Effector CD8-positive, alpha-beta T cell (primary cell): ENCODE measurements around the gene ITGA2B.
"Not testable (repeated sequence)": the region's sequence is repeated elsewhere in the genome, so short reads cannot be mapped to it uniquely, and the experiment has no call there.

Experiments used
- DNase-seq: peaks from one replicate; lab custom pipeline; 2025; lab: John Stamatoyannopoulos, UW

Gene ITGA2B

DNA sequence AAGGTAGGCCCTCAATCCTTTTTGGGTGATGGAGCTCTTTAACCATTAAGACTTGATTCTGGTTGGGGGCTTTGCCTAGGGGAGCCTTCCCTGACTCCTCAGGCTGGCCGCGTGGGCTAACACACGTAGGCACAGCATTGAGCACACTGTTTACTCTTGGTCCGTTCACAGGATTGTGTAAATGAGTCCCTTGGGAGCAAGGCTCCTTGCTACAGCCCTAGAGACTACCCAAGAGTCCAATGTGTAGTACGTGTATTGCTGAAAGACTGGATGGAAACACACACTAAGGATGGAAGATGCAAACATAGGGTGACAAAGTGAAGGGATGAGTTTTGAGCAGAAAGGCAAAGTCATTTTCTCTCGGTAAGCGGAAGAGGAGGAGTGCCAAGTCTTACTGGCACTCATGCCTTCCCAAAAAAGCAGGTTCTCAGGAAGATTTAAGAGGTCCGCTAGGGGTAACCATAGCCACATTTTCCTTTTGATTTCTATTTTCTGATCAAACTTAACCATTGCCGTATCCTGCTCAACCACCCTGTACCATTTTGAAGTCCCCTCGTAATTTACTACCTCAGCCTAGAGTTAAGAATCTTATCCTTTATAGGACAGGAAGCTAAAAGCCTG, 911 bp upstream of the ITGA2B start:
- no peak for DNase-seq

DNA sequence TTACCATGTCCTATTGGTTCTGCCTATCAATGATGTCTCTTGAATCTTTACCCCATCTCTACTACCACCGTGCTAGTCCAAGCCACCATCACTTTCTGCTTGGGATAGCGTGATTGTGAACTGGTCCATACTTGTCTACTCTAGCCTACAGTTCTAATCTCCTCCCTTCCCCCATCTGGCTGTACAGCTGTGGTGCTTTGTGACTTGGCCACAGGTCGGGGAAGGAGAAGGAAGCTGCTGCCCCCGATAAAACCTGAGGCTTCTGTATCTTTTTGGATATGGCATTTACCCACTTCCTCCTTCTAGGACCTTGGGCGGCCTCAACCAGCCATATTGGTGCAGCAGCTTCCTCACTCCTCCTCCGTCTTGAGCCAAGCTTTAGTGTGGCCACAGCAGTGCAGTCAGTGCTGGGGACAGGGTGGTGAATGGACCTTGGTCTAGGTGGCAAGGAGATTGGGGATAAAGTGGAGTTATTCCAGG, 314 bp upstream of the ITGA2B start:
- no peak for DNase-seq

DNA sequence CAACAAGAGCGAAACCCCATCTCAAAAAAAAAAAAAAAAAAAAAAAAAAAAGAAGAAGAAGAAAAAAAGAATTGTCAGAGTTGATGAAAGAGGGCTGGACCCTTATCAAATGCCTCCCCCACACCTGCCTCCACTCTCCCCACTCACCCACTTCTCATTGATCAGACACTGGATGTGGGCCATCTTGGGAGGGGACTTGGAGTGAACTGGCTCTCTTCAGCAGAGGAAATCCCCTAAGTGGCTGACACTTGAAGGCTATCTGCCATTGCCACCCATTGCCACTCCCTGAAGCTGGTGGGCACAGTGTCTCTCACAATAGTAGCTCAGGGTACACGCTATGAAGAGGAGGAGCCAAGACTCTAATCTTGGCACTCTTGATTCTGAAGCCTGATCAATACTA, 1.6 kb downstream of the ITGA2B start:
- DNase-seq, result no peak

DNA sequence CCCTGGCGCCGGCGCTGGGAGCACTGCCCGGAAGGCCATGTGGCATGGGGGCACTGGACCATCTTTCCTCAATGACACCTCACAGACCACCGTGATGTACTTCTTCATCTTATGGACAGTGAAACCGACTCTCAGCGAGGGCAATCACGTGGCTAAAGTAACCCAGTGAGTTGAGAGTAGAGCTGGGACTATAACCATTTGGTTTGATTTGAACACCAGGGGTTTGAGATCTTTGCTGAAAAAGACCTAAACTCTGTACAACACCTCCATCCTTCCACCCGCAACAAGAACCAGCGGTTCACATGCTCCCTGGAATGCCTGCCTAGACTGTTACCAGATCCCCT, 3.3 kb downstream of the ITGA2B start:
- no peak for DNase-seq

DNA sequence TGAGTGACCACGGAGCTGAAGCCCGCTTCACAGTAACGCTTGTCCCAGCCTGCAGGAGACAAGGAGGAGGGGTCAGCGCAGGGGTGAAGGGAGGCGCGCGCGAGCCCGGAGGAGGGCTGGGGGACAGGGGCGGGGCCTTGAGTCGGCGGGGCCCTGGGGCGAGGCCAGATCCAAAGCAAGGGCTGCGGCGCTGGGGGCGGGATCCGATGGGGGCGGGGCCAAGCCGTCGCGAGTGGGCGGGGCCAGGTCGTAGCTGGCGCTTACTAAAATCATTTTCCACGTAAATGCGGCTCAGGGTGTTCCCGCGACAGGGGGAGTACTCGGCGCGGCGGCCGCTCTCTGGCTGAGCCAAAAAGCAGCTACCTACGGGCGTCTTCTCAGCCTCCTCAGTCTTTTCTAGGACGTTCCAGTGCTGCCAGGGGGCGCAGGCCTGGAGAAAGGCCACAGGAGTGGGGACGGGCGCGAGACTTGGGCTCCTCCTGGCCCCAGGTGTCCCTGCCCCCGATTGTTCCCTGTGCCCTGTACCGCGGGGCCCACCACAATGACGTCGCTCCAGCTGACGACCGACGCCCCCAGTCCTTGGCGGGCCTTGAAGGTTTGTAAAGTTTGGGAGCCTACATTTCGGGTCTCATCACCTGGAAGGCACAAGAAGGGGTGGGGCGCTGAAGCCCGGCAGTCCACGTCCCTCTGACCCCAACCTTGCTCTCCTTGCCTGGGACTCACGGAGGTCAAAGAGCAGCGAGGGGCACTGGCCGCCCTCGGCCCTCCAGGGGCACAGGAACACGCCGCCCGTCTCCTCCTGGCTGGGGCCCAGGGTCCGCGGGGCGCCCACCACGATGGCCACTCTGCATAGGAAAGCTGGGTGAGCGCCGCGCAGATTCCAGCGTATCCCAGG, 3.9 kb downstream of the ITGA2B start:
- DNase-seq, result peak; percentile 78

DNA sequence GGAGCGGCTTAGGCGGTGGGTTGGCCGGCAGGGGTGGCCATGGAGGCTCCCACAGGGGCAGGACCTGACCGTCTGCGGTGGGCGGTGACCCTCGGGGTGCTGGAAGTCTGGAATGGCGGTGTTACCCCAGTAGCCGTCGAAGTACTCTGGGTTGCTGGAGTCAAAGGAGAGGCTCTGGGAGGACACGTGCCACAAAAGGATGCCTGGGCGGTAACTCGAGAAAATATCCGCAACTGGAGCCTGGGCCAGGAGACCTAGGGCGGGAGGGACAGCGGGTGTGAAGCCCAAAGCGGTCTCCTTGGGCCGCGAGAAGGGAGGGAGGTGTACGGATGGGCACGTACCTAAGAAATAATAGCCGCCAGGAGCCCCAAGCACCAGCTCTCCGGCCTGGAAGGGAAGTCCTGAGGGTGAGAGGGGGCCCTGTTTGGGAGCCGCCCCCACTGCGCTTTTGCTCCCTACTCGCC, 4.6 kb downstream of the ITGA2B start:
- DNase-seq, result no peak

DNA sequence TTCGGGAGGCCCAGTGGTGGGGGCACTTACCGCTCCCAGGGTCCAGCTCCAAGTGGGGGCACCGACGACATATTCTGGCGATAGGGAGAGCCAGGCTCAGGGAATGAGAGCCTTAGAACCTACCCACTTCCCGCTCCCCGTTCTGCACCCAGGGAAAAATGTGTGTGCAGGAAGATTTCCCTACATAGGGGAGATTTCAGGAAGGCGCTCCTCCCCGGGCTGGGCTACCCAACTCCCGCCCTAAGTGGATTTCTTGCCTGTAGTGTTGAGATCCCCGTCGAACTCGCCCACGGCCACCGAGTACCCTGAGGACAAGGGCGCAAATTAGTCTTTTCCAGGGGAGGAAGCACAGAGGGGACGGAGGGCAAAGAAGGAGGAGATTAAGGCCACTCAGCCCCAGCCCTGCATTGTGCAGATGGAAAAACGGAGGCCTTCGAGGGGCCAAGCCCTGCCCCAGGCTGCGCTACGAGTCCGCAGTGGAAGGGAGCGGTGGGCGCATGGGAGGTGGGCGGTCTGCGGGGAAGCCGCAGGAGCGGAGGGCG, 5.1 kb downstream of the ITGA2B start:
- DNase-seq, result no peak

DNA sequence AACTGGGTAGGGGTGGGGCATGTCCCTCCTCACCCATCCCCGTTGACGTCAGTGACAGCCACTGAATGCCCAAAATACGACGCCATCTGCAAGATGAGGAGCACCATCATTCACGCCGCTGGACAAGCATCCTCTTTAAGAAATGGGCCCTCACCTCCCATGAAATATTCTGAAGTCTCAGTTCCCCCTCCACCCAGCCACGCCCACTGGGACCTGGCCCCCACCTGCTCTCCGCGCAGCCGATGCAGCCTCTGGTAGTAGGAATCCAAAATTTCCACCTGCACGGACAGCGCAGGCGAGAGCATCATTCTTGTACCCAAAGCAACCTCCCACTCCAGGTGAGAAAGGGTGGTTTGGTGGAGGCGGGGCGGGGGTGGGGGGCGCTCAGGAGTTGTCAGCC, 5.6 kb downstream of the ITGA2B start:
- no peak for DNase-seq

DNA sequence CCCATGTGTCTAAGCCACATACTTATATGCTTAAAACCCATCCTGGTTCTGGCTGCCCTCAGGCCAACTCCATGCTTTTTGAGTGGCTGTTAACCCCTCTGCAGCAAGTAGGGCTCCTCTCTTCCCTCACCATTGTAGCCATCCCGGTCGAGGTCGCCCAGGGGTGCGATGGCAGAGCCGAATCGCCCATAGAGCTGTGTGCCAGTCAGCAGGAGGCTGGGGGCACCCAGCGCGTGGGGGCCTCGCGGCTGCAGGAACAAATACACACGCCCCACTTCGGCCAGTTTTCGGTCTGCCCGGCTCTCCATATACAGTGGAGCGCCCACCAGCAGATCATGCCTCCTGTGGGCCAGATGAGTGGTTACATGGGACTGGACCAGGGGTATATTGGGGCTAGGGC, 6.1 kb downstream of the ITGA2B start:
- no peak for DNase-seq

DNA sequence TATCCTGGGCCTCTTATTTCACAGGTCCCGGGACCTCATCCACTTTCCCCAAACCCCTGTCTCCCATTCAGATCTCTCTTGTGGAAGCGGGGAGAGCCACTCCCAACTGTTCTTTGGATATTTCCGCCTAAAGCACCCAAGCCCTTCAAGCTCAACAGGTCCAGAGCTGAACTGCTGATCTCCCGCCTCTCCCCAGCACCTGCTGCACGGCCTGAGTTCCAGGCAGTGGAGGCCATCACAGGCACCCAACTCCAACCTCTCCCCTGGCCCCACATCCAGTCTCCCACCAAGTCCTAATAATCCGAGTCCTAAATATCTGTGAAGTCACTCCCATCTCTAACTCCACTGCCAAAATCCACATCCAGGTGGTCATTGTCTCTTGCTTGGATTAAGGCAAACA, 6.5 kb downstream of the ITGA2B start:
- no peak for DNase-seq

DNA sequence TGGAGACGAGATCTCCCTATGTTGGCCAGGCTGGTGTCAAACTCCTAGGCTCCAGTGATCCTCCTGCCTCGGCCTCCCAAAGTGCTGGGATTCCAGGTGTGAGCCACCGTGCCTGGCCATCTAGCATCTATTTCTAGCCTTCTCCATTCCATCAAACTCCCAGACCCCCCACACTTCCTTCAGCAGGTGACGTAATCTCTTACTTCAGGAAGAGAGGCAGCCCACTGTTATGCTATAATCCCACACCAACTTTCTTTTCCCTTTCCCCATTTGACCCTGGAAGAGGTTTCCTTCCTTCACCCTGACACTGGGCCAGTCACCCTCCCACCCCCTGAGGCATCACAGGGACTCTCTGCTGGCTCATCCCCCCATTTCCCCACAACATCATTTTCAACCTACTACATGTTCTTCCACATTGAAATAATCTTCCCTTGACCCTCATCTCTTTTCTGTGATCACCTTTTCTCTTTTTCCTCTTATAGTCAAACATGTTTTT, 7.6 kb downstream of the ITGA2B start:
- no peak for DNase-seq

DNA sequence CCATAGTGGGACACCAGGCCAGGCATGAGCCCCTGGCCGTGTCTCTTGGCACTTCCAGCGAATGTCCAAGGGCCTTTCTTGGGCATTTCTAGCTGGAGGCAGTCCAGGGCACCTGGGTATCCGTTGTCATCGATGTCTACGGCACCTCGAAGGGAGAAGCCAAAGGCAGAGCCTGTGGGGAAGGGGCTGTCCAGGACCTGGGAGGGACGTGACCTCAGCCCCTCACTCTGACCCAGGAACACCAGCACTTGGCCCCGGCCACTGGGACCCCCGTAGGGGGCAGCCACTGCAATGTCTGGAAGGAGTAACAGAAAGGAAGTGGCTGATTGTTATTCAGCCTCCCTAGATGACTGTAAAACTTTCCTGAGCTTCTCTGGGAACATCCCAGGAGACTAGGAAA, 8.7 kb downstream of the ITGA2B start:
- DNase-seq, result no peak

DNA sequence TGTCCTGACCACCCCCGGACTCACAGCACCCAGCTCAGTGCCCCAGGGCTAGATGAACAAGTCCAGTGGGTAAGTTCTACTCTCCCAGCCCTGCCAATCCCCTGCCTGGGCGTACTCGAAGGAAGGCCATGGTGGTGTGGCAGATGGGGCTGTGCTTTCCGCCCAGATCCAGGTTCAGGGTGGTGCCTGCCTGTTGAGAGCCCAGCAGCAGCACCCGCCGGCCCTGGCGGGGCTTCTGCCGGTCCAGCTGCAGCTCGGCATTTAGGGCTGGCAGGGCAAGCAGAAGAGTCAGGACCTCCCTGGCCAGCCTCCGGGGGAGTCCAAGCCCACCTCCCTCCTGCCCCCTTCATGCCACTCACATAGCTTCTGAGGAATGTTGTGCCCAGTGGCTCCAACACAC, 9.6 kb downstream of the ITGA2B start:
- DNase-seq, result no peak

DNA sequence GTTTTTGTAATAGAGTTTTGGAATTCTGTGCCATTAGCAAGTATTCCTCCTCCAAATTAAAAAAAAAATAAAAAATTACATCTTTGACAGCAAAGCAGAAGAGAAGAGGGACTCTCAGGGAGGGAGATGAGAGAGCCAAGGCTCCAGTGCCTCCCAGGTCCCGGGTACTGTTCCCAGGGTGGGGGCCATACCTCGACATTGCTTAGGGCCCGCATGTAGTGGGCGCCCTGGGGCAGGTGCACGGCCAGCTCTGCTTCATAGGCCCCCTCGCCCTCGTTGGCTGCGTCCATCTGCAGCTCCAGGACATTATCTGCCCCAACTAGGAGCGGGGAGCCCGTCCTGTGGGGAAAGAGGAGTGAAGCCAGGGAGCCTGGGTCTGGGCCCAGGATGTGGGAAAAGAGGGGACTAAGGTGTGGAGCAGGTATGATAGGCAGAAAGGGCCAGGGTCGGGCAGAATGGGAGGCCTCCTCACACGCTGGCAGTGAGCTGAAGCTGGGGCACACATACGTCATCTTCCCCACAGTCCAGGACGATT, 11.2 kb downstream of the ITGA2B start:
- no peak for DNase-seq

DNA sequence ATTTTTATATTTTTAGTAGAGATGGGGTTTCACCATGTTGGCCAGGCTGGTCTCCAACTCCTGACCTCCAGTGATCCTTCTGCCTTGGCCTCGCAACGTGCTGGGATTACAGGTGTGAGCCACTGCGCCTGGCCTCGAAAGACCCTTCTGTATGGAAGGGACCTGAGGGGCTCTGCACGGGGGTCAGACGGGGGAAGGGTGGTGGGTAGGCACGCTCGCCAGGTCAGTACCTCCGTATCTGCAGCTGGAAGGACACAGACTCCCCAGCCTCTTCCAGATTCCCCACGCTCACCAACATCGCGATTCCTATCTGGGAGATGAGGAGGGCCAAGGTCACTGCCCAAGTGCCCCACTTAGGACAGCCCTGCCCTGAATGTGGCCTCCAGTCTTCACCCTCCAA, 12.7 kb downstream of the ITGA2B start:
- DNase-seq, result no peak

DNA sequence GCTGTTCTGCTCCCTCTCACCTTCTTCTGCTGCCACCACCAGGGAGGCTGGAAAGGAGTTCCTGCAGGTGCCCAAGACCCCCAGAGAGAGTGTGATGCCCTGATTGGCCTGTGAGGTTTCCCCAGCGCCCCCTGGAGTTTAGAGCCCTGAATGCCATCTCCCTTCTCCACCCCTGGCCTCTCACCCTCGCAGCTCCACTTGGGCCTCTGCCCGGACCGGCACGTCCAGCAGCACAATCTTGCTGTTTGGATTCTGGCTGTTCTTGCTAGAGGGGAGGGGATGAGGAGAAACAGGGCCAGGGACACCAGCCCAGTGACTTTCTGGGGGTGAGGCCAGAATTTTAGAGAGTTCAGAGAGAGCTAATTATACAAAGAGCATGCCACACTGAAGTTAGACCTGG, 13.3 kb downstream of the ITGA2B start:
- DNase-seq, result no peak

DNA sequence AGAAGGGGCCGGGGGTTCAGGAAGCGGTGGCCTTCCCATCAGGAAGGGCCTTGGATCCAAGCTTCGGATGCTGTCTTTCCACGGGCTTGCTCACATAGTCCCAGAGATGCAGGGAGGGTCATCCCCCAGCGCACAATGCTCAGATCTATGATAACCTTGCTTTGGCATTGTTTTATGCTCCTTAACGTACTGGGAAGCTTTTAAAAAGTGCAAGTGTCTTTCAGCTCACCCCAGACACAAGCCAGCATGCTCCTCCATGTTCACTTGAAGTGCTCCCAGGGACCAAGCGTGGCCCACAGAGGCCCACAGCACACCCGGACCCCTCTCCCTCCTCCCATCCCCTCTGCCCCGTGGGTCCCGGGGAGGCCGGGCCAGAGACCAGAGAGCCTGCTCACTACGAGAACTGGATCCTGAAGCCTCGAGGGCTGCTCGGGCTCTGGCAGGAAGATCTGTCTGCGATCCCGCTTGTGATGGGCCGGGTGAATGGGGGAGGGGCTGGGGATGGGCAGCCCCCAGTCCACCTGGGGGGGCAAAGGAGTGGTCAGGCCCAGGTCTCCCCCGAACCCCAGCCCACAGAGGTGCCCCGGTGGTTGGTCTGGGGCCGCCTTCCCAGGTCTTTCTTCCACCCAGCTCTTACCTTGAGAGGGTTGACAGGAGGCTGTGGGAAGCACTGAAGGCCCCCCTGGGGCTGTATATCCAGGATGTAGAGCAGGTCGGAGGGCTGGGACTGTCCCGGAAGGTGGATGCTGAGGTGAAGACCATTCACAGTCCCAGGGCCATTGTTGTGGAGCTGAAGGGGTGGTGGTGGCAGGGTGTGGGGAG, 14.0 kb downstream of the ITGA2B start:
- DNase-seq, result no peak

DNA sequence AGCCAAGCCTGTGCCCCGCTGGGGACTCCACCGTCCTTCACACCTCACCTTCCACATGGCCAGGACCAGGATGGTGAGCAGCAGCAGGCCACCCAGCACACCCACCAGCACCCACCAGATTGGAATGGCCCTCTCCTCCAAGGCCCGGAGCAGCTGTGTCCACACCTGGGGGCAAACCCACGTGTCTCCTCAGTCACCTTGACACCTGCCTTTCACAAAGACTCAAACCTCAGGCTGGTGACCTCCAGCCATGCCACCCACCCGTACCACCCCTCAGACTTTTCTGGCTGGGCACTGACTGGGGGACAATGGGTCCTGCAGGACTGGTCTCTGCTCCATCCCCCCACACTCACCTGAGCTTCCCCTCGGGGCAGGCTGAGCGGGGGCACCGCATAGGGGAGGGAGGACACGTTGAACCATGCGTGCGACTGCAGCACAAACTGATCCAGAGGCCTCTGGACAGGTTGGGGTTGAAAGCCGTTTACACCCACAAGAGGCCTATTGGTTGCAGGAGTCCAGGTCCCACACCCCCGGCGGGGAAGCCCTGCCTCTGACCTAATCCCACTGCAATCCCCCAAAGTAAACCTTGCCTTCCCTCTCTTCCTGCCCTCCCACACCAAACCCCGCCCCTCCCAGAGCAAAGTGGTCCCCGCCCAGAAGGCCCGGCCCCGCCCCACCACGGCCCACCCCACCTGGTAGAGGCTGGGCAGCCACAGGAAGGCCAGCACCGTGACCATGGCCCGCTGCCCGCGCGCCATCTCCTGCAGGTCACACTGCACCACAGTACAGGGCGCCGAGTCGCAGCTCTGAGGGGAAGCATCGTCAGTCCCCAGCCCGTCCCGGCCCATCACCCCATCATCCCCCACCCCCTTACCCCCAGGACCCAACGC, 14.9 kb downstream of the ITGA2B start:
- no peak for DNase-seq

DNA sequence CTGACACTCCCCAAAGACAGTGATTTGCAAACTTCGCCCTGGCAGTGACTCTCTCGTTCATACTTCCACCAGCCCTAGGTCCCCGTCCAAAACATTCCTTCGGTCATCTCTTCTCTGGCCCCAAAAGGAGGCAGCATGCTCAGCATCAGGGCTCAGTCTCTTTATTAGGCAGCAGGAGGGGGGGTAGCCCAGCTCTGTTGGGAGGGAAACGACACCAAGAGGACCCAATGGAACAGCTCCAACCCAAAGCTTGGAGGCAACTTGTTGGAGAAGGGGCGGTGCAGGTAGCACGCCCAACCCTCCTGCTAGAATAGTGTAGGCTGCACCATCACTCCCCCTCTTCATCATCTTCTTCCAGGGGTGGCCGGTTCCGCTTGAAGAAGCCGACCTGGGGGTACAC, 17.4 kb downstream of the ITGA2B start:
- DNase-seq, result no peak

DNA sequence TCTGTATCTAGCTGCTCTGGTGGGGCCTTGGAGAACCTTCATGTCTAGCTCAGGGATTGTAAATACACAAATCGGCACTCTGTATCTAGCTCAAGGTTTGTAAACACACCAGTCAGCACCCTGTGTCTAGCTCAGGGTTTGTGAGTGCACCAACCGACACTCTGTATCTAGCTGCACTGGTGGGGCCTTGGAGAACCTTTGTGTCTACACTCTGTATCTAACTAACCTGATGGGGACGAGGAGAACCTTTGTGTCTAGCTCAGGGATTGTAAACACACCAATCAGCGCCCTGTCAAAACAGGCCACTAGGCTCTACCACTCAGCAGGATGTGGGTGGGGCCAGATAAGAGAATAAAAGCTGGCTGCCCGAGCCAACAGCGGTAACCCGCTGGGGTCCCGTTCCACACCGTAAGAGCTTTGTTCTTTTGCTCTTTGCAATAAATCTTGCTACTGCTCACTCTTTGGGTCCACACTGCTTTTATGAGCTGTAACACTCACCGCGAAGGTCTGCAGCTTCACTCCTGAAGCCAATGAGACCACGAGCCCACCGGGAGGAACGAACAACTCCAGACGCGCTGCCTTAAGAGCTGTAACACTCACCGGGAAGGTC, 19.9 kb downstream of the ITGA2B start:
- DNase-seq, result not testable (repeated sequence)
